ENCODE results near the gene TCF25. TPM values are rescaled to one million over a fixed set of nuclear protein-coding genes. Genes with fewer than 3 reads are reported as not detected.

The TCF25 gene
- total RNA-seq, 1 experiment from 2014 or later = 79.6 TPM

GRCh38 chr16:89899879-89900481 lies 26.6 kb downstream of the TCF25 start:
- ATAC-seq = no peak
- H3K27me3 ChIP-seq (ENCODE audit: low read length) = no peaks in the 10 kb centered on the region
- H3K9ac ChIP-seq (ENCODE audit: low read length) = no peak overlapping the region
- peaks cover 2% of the 10 kb centered on the region; the same call in 1 of the 2 replicates for H3K36me3 ChIP-seq (ENCODE audit: low read depth, low read length)
- no peak overlapping the region for H3K4me2 ChIP-seq (ENCODE audit: low read length)
- H3F3A ChIP-seq (ENCODE audit: low read length, unreplicated experiment) = no peaks in the 10 kb centered on the region
- no peaks in the 10 kb centered on the region for H3K79me2 ChIP-seq (ENCODE audit: low read length)
- no peak overlapping the region for H3K27ac ChIP-seq (ENCODE audit: low read length)
- H3K4me1 ChIP-seq (ENCODE audit: insufficient read depth, low read length) = no peaks in the 10 kb centered on the region
- TF ChIP-seq EZH2 (IDR thresholded peaks at IDR 0.05; ENCODE audit: low read length, unreplicated experiment) = no peak
- H2AFZ ChIP-seq (ENCODE audit: low read length) = no peak overlapping the region
- BruUV-seq (replicated peaks) = no TSS peak
- no peaks in the 10 kb centered on the region for H3K9me2 ChIP-seq (replicated peaks; ENCODE audit: low read length)
- H3K4me3 ChIP-seq (ENCODE audit: low read length) = no peak overlapping the region
- no peak for DNase-seq
- no peaks in the 10 kb centered on the region for H4K20me1 ChIP-seq (ENCODE audit: low read length)
- no peaks in the 10 kb centered on the region for H3K9me3 ChIP-seq (ENCODE audit: low read length)
- POLR2A ChIA-PET (ENCODE audit: unreplicated experiment) = no interaction called here
- intact Hi-C loops (cut with micrococcal nuclease) = no loop called here
- CTCF ChIA-PET = no interaction called here

- Histone ChIP-seq H3K9me2 (replicated peaks; ENCODE audit: low read length) (no peaks in the 10 kb centered on the region), H3K9ac (ENCODE audit: low read length) (no peak overlapping the region), H3K79me2 (ENCODE audit: low read length) (no peaks in the 10 kb centered on the region), H3K4me3 (ENCODE audit: low read length) (no peak overlapping the region), H3K27me3 (ENCODE audit: low read length) (no peaks in the 10 kb centered on the region), H3K4me1 (ENCODE audit: insufficient read depth, low read length) (no peaks in the 10 kb centered on the region), H3K36me3 (ENCODE audit: low read depth, low read length) (peaks cover 7% of the 10 kb centered on the region; the same call in 1 of the 2 replicates), H3K4me2 (ENCODE audit: low read length) (no peak overlapping the region), H2AFZ (ENCODE audit: low read length) (no peak overlapping the region), H3K9me3 (ENCODE audit: low read length) (no peaks in the 10 kb centered on the region), H3F3A (ENCODE audit: low read length, unreplicated experiment) (no peaks in the 10 kb centered on the region), H3K27ac (ENCODE audit: low read length) (no peak overlapping the region), H4K20me1 (ENCODE audit: low read length) (no peaks in the 10 kb centered on the region)
- CTCF ChIA-PET = no interaction called here
- DNase-seq (no peak), ATAC-seq (no peak)
- intact Hi-C loops (cut with micrococcal nuclease) = no loop called here
- POLR2A ChIA-PET (ENCODE audit: unreplicated experiment) = no interaction called here
- TSS peak; percentile 15 for BruUV-seq (replicated peaks)
- no peak for TF ChIP-seq EZH2phosphoT487 (IDR thresholded peaks at IDR 0.05; ENCODE audit: borderline replicate concordance, low read length)
- no peak for TF ChIP-seq CTCF (conservative IDR thresholded peaks at IDR 0.05; ENCODE audit: low read depth, low read length)
- TF ChIP-seq EZH2 (IDR thresholded peaks at IDR 0.05; ENCODE audit: low read length, unreplicated experiment) = no peak
These were observed 27.5 kb downstream of the TCF25 start for GRCh38 chr16:89900885-89901284.

GRCh38 chr16:89902980-89903379 lies 29.6 kb downstream of the TCF25 start:
- TF ChIP-seq EZH2 (IDR thresholded peaks at IDR 0.05; ENCODE audit: low read length, unreplicated experiment) = no peak
- no peak for TF ChIP-seq EZH2phosphoT487 (IDR thresholded peaks at IDR 0.05; ENCODE audit: borderline replicate concordance, low read length)
- no peak for TF ChIP-seq CTCF (conservative IDR thresholded peaks at IDR 0.05; ENCODE audit: low read depth, low read length)
- ATAC-seq (no peak), DNase-seq (no peak)
- intact Hi-C loops (cut with micrococcal nuclease) = no loop called here
- Histone ChIP-seq H3F3A (ENCODE audit: low read length, unreplicated experiment) (no peaks in the 10 kb centered on the region), H3K4me1 (ENCODE audit: insufficient read depth, low read length) (no peaks in the 10 kb centered on the region), H3K9me3 (ENCODE audit: low read length) (no peaks in the 10 kb centered on the region), H2AFZ (ENCODE audit: low read length) (no peak overlapping the region), H3K27ac (ENCODE audit: low read length) (no peak overlapping the region), H3K27me3 (ENCODE audit: low read length) (no peaks in the 10 kb centered on the region), H3K4me3 (ENCODE audit: low read length) (no peak overlapping the region), H3K9me2 (replicated peaks; ENCODE audit: low read length) (no peaks in the 10 kb centered on the region), H3K9ac (ENCODE audit: low read length) (no peak overlapping the region), H3K4me2 (ENCODE audit: low read length) (no peak overlapping the region), H3K36me3 (ENCODE audit: low read depth, low read length) (peaks cover 12% of the 10 kb centered on the region; the same call in 1 of the 2 replicates), H3K79me2 (ENCODE audit: low read length) (no peaks in the 10 kb centered on the region), H4K20me1 (ENCODE audit: low read length) (no peaks in the 10 kb centered on the region)
- ChIA-PET POLR2A (ENCODE audit: unreplicated experiment) (no interaction called here), CTCF (no interaction called here)
- no TSS peak for BruUV-seq (replicated peaks)

Measured in PC-3 (cell line).